ENCODE measurements around the gene FBLL1.

- TF ChIP-seq CTCF (conservative IDR thresholded peaks at IDR 0.05; ENCODE audit: low read depth, low read length) = no peak
- TF ChIP-seq EZH2 (IDR thresholded peaks at IDR 0.05; ENCODE audit: borderline replicate concordance, low read depth, low read length, poor library complexity, severe bottlenecking) = no peak
Measured at GRCh38 chr5:168537176-168537575, 8.1 kb downstream of the FBLL1 start.

Data from A673 (cell line).